DMS53 treated with DMSO at 0.1 percent for 48 hours (cell line): ENCODE results near the gene ROBO1.
"Not testable (repeated sequence)": the region's sequence is repeated elsewhere in the genome, so short reads cannot be mapped to it uniquely, and the experiment has no call there.

Experiments used
- DNase-seq: peaks from one replicate; lab custom pipeline; 2025; ENCODE audit not compliant: unreplicated experiment; lab: John Stamatoyannopoulos, UW

ROBO1 gene

DNA sequence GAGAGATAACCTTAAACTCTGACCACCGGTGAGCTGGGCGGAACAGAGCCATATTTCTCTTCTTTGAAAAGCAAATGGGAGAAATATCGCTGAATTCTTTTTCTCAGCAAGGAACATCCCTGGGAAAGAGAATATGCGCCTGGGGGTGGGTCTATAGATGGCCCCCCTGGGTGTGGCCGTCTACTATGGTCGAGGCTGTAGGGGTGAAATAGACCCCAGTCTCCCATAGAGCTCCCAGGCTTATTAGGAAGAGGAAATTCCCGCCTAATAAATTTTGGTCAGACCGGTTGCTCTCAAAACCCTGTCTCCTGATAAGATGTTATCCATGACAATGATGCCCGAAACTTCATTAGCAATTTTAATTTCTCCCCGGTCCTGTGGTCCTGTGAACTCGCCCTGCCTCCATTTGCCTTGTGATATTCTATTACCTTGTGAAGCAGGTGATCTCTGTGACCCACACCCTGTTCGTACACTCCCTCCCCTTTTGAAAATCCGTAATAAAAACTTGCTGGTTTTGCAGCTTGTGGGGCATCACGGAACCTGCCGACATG lies 441.9 kb downstream of the ROBO1 start:
- not testable (repeated sequence) for DNase-seq

DNA sequence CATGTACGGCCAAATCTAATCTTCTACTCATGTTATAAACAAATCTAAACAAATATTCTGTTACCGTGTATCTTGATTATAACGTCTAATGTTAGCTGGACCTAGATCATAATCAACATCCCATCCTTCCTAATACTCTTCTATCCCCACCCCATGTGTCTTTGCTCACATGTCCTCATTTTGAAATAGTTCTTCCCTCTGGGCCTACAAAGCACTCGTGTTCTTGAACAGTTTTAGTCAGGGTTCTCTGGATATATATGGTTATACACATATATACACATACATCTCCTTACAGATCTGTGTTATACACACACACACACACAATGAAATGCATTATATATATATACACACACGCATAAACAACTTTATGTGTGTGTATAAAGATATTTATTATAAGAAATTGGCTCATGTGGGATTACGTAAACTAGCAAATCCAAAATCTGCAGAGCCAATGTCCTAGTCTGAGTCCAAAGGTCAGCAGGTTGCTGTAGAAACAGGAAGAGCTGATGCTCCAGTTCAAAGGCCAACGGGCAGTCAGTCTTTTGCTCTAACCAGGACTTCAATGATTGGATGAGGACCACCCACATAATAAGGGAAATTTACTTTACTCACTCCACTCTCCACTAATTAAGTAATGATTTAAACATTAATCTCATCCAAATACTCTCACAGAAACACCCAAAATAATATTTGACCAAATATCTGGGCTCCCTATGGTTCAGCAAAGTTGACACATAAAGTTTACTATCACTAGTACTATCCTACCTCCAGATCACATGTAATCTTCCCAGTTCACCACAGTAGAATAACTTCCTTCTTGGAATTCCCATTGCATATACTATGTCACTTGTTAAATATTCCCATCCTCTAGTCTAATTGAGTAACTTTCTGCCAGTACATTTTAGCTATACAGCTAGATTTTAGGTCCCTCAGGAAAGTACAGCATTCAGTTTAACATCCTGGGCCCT lies 450.0 kb downstream of the ROBO1 start:
- DNase-seq = no peak

DNA sequence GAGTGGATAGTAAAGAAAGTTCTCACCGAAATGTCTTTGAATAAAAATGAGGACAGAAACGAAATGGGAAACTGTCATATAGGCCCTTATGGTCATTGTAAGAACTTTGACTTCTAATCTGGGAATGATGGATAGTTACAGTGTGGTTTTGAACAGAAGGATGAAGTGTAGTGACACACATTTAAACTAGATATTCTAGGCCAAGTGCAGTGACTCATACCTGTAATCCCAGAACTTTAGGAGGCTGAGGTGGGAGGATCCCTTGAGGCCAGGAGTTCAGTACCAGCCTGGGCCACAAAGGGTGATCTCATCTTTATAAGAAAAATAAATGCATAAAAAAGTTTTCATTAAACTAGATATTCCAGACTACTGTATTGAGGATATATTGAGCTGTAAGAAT lies 452.8 kb downstream of the ROBO1 start:
- DNase-seq = no peak

DNA sequence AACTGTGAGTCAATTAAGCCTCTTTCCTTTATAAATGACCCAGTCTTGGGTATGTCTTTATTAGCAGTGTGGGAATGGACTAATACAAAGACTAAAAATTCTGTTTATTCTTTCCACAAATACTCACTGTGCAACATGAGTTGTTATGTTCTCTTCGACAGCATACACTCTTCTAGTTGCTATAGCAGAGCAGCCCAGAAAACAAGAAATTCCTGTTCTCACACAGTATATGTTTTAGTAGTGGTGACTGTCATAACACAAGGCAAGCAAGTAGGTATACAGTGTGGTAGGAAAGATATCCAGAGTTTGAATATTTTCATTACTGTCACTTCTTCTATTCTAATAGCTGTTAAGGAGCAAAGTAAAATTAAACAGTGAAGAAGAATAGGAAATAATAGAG lies 453.3 kb downstream of the ROBO1 start:
- peak; percentile 11 for DNase-seq

DNA sequence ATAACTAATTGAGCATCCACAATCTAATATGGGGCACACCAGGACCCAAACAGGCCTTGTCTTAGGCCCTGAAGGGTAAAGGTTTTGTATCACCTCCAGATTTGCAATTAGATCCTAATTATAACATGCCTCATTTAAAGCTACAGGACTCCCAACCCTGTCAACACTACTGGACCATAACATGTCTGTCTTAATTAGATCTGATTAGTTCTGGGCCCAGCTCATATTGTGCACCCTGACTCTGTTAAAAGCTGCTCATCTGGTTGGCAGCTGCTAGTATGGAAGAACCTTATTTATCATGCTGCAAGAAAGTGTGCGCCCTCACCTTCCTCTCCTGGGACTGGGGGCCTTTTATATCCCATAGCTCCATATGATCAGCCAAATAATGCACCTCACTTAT lies 457.8 kb downstream of the ROBO1 start:
- no peak for DNase-seq

DNA sequence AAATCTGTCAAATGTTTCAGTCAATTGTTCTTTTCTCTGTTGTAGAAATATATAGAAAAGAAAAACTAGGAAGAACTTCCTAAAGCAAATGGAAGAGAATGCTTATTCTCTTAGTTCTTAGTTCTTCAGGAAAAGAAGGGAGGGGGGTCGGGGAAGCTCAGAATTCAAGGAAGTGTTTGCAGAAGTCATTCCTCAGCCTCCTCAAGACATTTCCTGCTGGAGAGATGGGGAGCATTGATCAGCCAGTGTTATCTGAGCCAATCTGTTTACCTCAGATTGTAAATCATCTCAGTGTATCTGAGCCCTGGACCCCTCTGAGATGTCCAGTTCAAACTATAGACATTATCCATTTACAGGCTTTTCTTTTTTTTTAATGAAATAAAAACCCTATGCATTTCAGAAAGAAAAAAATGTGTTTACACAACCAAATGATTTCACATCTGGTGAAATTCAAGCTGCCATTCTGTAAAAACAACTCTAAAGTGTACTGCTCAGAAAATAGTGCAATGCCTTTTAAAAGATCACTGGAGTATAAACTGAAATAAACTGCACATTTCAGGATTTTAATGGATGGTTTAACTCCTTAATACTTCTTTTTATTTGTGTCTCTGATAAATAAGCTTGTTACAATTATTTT lies 460.7 kb downstream of the ROBO1 start:
- no peak for DNase-seq

DNA sequence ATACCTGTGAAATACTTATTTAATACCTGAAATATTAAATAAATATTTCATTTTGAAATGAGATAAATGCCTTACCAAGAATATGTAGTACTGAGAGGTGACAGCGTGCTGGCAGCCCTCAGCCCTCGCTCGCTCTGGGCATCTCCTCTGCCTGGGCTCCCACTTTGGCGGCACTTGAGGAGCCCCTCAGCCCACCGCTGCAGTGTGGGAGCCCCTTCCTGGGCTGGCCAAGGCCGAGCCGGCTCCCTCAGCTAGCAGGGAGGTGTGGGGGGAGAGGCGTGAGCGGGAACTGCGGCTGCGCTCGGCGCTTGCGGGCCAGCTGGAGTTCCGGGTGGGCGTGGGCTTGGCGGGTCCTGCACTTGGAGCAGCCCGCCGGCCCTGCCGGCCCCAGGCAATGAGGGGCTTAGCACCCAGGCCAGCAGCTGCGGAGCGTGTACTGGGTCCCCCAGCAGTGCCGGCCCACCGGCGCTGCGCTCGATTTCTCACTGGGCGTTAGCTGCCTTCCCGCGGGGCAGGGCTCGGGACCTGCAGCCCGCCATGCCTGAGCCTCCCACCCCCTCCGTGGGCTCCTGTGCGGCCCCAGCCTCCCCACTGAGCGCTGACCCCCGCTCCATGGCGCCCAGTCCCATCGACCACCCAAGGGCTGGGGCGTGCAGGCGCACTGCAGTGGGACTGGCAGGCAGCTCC lies 467.7 kb downstream of the ROBO1 start:
- DNase-seq = not testable (repeated sequence)

DNA sequence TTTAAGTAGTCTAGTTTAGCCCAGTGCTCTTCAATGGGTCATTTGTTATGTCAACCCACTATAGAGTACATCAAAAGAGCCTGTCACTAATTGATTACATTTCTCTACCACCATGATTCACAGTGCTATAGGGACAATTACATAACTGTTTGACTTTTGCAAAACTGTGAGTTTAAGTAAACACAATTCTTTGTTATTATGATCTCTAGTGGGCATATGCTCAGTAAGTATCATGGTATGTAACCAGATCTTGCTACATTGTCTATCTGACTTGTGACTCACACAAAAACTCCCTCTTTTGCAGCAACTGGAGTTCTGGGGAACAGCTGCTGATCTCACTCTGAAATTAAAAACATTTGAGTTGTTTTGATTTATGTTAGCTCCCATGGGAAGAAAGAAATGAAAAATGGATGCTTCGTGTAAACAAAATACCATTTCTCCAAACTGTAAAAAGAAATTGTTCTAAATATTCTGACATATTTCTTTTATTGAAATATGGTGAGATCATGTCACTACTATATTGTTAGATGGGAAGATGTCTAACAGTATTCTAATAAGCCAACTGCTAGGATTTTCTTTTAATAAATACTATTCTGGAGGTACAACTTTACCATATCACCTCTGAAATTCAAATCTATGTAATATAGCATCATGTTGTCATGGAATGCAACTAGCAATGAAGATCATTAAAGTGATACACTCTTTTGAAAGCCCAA lies 470.4 kb downstream of the ROBO1 start:
- DNase-seq = peak; percentile 76

DNA sequence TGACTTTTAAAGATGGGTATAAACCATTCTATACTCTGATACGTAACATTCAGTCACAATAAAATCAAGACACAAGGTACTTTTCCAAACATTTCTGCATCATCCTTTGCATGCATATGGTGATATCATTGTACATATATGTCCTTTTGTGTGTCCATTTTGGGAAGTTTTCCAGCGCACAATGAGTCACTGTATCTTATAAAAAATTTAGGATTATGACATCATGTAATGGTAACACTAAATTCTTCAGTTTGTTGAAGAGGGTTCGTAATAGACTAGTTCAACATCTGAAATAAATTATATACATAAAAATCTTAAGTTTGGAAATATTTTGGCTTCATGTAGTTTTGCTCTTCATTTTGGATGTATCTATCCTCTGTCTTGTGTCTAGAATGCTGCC lies 480.9 kb downstream of the ROBO1 start:
- DNase-seq = no peak

DNA sequence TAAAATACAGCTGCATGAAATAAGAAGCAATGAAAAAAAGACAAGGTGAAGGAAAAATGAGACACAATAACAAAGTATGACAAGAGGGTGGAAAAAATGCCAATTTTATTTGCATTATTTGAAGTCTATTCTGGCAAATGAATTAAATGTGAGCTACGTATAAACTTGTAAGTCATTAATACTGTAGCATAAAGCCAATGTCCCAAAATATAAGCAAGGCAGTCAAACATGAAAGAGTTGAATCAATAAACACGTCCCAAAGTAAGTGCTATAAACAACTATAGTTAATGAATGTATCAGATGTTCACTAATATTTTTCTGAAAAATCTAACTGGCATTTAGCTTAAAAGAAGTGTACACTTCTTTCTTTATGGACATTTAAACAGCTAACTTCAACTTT lies 481.9 kb downstream of the ROBO1 start:
- DNase-seq = no peak

DNA sequence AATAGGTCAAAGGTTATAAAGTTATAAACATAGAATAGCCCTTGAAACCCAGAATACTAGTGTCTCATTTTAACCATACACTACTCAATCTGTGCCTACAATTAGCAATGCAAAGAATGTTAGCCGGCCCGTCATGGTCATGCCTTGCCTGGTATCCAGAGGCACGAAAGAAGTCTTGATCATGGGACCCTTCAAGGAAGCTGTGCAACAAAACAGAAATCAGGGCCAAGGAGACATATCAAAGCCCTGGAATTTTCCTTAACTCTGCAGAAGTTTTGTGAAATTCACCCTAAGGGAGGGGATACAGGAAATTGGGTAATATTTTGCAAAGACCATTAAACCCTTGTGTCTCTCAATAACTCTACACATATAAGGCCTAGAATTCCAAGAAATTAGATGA lies 482.4 kb downstream of the ROBO1 start:
- DNase-seq = no peak

DNA sequence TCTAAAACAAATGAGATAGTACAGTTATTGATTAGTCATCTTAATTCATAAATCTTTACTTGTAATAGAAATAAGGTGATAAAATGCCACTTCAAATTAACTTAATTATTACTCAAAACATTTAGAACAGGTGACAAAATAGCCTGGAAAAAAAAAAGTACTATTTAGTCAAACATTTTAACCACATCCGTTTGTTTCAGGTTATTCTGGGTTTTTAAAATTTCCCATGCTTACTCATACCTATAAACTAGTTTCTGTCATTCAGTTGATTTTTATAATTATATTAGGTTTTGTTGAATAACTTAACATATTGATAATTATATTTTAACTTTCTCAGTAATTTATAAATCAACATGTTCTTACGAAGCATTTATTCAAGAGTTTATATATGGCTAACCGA lies 483.0 kb downstream of the ROBO1 start:
- no peak for DNase-seq

DNA sequence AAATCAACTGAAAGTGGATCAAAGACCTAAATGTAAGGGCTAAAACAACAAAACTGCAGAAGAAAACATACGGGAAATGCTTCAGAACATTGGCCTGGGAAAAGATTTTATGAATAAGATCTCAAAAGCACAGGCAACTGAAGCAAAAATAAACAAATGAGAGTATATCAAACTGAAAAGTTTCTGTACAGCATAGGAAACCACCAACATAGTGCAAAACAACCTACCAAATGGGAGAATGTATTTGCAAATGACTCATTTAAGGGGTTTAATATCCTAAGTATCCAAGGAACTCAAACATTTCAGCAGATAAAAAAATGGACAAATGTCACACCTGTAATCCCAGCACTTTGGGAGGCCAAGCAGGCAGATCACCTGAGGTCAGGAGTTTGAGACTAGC lies 489.1 kb downstream of the ROBO1 start:
- DNase-seq = no peak

DNA sequence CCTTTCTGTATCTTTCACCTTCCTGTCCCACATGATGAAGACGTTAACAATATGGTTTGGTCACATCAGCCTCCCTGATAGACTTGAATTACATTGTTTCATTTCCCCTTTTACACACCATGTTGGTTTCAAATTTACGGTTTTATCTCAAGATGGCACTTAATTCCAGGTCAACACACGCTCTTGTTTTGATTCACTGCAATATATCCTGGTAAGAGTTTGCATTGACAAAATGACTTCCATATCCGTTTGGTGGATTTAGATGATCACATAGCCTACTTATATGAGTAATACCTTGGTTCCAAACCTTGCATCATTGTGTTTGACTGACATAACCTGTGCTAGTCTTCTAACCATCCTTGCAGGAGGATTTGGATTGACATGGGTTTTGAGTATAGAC lies 499.4 kb downstream of the ROBO1 start:
- DNase-seq = no peak

DNA sequence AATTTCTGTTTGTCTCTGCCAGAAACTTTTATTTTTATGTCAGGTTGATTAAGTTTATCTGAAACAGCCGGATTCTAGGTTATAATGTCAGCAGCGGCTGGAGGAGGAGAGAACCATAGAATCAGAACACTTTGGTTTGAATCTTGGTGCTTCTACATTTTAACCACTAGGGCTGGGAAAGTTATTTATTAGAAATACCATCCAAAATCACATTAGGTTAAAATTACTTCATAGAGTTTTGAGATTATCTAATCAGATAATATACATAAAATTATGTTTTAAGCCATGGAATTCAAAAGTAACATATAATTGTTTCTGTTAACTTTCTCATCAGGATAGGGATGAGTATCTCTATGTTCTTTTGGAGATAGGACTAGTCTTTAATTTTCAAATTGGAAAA lies 502.9 kb downstream of the ROBO1 start:
- no peak for DNase-seq

DNA sequence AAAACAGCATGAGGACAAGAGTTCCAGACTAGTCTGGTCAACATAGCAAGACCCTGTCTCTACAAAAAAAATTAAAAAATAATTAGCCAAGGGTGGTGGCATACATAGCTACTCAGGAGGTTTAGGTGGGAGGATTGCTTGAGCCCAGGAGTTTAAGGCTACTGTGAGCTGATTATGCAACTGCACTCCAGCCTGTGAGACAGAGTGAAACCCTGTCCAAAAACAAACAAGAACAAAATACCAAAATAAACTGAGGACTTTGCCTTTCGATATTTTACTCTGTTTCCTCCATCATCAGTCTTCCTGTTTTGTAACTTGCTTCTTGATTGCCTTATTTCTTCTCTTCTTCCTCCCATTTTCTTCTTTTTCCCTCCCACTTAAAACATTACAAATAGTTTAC lies 504.4 kb downstream of the ROBO1 start:
- DNase-seq = no peak

DNA sequence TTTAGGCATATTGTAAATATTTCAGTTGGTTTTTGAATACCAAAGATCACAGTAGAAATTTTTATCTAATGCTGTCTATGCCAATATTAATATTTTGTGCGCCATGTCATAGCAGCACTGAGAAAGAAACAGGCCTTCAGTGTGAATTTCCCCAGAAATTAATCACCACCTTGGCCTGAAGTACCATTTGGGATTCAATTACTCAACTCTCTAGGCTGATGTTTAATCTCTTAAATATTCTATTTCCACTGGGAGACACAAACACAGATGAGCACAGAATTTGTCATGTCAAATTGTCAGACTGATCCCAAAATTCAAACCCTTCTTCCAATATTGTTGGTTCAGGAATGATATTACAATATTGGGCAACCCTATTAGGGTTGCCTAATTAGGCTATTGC lies 509.3 kb downstream of the ROBO1 start:
- no peak for DNase-seq

DNA sequence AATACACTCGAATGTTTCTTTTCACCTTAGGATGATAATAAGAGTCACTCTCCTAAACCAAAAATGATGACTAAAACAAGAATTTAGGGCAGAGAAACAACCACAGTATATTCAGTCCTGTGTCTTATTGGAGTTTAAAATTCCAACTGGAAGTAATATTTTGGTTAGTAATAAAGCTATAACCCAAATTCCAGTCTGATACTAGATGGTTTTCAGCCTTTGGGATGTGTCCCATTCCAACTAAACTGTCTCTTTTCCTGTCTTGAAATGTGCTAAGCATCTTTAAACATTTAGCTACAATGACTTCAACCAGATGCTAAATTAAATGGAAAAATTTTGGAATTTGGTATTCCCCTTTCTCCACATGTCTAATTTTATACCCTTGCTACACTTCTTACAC lies 510.0 kb downstream of the ROBO1 start:
- no peak for DNase-seq

DNA sequence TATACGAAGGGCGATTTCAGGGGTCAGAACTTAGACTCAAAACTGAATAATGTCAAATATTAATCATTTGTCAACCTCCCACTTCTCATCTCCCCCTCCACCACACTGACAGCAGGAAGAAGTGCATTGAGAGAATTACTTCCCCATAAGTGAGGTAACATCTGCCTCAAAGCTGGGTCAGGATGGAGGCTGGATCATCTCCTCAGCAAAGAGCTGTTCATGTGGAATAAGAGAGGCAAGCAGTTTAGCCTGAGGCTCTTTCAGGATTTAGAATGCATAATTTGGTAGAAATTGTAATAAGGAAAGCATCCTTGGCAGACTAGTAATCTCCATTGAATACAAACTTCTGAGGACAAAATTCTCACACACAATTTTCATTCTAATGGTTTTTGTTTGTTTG lies 512.1 kb downstream of the ROBO1 start:
- no peak for DNase-seq

DNA sequence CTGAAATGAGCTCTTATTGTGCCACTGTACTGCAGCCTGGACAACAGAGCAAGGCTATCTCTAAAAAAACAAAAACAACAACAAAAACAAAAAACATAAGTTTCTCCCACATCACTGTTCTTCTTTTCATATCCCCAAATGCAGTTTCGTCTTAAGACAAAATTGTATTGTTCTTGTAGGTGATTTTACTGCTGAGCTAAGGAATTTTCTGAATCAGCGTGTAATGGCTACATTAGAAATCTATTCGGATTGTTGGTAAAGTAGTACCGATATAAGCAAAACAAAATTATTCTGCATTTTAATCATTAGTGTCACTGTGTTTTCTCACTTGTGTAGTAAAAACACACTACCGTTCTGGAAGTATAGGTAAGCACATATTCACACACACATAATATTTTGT lies 512.5 kb downstream of the ROBO1 start:
- DNase-seq = no peak

DNA sequence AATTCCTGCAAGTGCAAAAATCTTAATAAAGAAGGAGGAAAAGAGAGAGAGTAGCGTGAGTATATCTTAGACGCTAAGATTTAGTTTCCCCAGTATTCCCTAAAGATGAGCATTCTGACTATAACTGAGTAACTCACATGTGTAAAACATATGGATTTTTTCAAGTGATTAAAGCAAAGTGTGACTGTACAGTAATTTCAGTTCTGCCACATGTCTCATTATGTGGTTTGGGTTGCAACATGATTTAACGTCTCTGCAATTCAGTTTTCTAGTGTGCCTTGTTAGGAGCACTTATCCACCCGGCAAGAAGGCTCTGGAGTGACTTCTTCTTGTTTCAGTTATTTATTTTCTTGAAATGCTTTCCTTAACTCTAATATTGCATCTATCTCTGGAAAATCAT lies 514.1 kb downstream of the ROBO1 start:
- no peak for DNase-seq
